PC-9 (cell line): ENCODE measurements around the gene ENO4. TPM values are rescaled to one million over a fixed set of nuclear protein-coding genes. Genes with fewer than 3 reads are reported as not detected.

Source experiments
- BruUV-seq: library from RNA; stranded (reverse); fragments of 400-500 nt; replicated peaks from 2 replicates; lab custom pipeline; 2021; lab: Mats Ljungman, UMichigan
- CTCF ChIA-PET: fragments of 300-600 bp; sonication (Branson Sonifier 250); formaldehyde crosslinking; loops from one replicate; lab custom pipeline; 2022; ENCODE audit warnings: antibody characterized with exemption; lab: Charles Lee
- POLR2A ChIA-PET: fragments of 300-600 bp; sonication (Branson Sonifier 250); formaldehyde crosslinking; loops from one replicate; lab custom pipeline; 2022; ENCODE audit warnings: antibody characterized with exemption; ENCODE audit not compliant: unreplicated experiment; lab: Charles Lee
- DNase-seq, 2 experiments: peaks; one replicate each; pipeline versions ENCODE4 v3.0.0 to v3.0.0-alpha.2; 2015 to 2022; ENCODE audit warnings: mixed read lengths in 1 of 2
- H2AFZ ChIP-seq: fragments of 200-600 bp; sonication (generic); 2 replicates; pipeline ENCODE4 v1.8.1; 2017; ENCODE audit warnings: antibody characterized with exemption
- H3F3A ChIP-seq: fragments of 200-600 bp; sonication (generic); 2 replicates; pipeline ENCODE4 v1.8.1; 2017; ENCODE audit warnings: antibody characterized with exemption, mild to moderate bottlenecking, low read depth; ENCODE audit not compliant: insufficient read depth
- H3K27ac ChIP-seq: fragments of 200-600 bp; sonication (generic); 2 replicates; pipeline ENCODE4 v1.6.1; 2016; ENCODE audit warnings: mixed run types
- H3K27me3 ChIP-seq: fragments of 200-600 bp; sonication (generic); 2 replicates; pipeline ENCODE4 v1.6.1; 2016; ENCODE audit warnings: low read depth, mixed run types; ENCODE audit not compliant: insufficient read depth
- H3K36me3 ChIP-seq: fragments of 200-600 bp; sonication (generic); 2 replicates; pipeline ENCODE4 v1.6.1; 2016; ENCODE audit warnings: low read depth, mixed run types
- H3K4me1 ChIP-seq: fragments of 200-600 bp; sonication (generic); replicated peaks from 2 replicates; pipeline ENCODE4 v1.6.1; 2016; ENCODE audit warnings: mixed run types; ENCODE audit not compliant: insufficient read depth
- H3K4me2 ChIP-seq: fragments of 200-600 bp; sonication (generic); 2 replicates; pipeline ENCODE4 v1.6.1; 2017; ENCODE audit warnings: mixed run types
- H3K4me3 ChIP-seq: fragments of 200-600 bp; sonication (generic); 2 replicates; pipeline ENCODE4 v1.6.1; 2016; ENCODE audit warnings: mixed run types
- H3K79me2 ChIP-seq: fragments of 200-600 bp; sonication (generic); 2 replicates; pipeline ENCODE4 v1.6.1; 2017; ENCODE audit warnings: low read depth, mixed run types
- H3K9me2 ChIP-seq: fragments of 200-600 bp; sonication (generic); 2 replicates; pipeline ENCODE4 v1.8.1; 2017; ENCODE audit warnings: mild to moderate bottlenecking; ENCODE audit not compliant: insufficient read depth
- H3K9me3 ChIP-seq: fragments of 200-600 bp; sonication (generic); 2 replicates; pipeline ENCODE4 v1.8.1; 2016; ENCODE audit warnings: low read depth; ENCODE audit not compliant: insufficient read depth
- H4K20me1 ChIP-seq: fragments of 200-600 bp; sonication (generic); 2 replicates; pipeline ENCODE4 v1.8.1; 2017; ENCODE audit not compliant: insufficient read depth
- EZH2 ChIP-seq: fragments of 200-600 bp; sonication (generic); IDR thresholded peaks from 2 replicates; pipeline ENCODE4 v1.8.0; 2017; ENCODE audit warnings: antibody characterized with exemption, low read depth
- intact Hi-C: fragments of 100-400 bp; cut with micrococcal nuclease; formaldehyde crosslinking; loops from one replicate; pipeline ENCODE4 v1.10.0; 2022; ENCODE audit not compliant: unreplicated experiment
- total RNA-seq: library from RNA; stranded (reverse); gene quantifications from 2 replicates; pipeline ENCODE4 v1.2.3, GENCODE V29; 2021
- TF ChIP-seq, protein P1 (sequence below): fragments of 200-600 bp; sonication (generic); conservative IDR thresholded peaks from 2 replicates; pipeline ENCODE4 v1.6.1; 2017; ENCODE audit warnings: mixed run types, antibody characterized with exemption, mild to moderate bottlenecking, moderate library complexity

The ENO4 gene
- total RNA-seq, 1 experiment from 2014 or later: 0.79 TPM

DNA sequence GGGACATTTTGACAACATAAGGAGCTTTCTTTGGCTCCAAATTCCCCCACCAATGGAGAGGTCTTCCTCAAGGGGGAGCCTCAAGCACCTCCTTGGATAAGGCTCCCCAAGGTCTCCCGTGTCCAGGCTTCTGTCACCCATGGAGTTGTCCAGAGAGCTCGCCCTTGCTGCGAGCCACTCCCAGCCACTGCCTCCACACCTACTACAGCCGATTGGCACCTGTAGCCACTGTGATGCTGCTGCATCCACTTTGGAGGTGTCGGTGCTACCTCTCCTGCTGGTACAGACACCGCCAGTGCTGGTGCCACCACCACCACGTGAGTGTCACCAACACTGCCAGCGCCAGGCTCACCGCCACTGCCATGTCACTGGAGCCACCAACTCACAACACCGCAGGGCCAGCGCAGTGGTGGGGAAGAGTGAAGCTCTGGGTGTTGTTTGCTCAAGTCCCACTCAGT is 22.1 kb upstream of the ENO4 start:
- Histone ChIP-seq H3K4me3 (no peak overlapping the region), H3K27me3 (no peaks in the 10 kb centered on the region), H3K79me2 (no peaks in the 10 kb centered on the region), H3K4me1 (no peaks in the 10 kb centered on the region), H3K27ac (no peak overlapping the region), H3F3A (no peaks in the 10 kb centered on the region), H3K9me2 (no peaks in the 10 kb centered on the region), H4K20me1 (no peaks in the 10 kb centered on the region; the same call in 1 of the 2 replicates), H3K4me2 (no peak overlapping the region), H2AFZ (no peak overlapping the region), H3K36me3 (no peaks in the 10 kb centered on the region), H3K9me3 (no peaks in the 10 kb centered on the region)
- ChIA-PET POLR2A (no interaction called here), CTCF (no interaction called here)
- BruUV-seq: no TSS peak
- TF ChIP-seq EZH2: no peak
- TF ChIP-seq, protein P1, sequence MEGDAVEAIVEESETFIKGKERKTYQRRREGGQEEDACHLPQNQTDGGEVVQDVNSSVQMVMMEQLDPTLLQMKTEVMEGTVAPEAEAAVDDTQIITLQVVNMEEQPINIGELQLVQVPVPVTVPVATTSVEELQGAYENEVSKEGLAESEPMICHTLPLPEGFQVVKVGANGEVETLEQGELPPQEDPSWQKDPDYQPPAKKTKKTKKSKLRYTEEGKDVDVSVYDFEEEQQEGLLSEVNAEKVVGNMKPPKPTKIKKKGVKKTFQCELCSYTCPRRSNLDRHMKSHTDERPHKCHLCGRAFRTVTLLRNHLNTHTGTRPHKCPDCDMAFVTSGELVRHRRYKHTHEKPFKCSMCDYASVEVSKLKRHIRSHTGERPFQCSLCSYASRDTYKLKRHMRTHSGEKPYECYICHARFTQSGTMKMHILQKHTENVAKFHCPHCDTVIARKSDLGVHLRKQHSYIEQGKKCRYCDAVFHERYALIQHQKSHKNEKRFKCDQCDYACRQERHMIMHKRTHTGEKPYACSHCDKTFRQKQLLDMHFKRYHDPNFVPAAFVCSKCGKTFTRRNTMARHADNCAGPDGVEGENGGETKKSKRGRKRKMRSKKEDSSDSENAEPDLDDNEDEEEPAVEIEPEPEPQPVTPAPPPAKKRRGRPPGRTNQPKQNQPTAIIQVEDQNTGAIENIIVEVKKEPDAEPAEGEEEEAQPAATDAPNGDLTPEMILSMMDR: no peak
- DNase-seq: no peak
- intact Hi-C loops: no loop called here

DNA sequence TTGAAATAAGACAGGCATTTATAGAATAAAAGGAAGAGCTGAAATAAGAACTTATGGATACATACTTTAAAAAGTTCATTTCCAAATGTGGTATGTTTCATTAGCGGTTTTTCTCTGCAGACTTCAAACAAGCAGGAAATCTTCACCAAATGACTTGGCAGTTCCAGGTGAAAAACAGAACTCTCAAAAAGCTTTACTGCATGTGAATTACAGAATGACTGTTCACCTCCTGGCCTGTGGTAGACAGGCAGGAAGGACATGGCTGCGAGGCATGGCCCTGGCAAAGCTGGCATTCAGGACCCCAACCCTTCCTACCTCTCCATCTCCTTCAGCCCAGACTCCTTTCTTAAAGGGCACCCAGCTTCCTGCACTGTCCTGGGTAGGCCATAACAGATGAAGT is 21.2 kb upstream of the ENO4 start:
- Histone ChIP-seq H3K27me3 (no peaks in the 10 kb centered on the region), H3K36me3 (no peaks in the 10 kb centered on the region), H2AFZ (no peak overlapping the region), H4K20me1 (no peaks in the 10 kb centered on the region; the same call in 1 of the 2 replicates), H3K9me3 (no peaks in the 10 kb centered on the region), H3K4me1 (no peaks in the 10 kb centered on the region), H3K4me2 (no peak overlapping the region), H3K27ac (no peak overlapping the region), H3K79me2 (no peaks in the 10 kb centered on the region), H3K4me3 (no peak overlapping the region), H3F3A (no peaks in the 10 kb centered on the region), H3K9me2 (no peaks in the 10 kb centered on the region)
- ChIA-PET POLR2A (no interaction called here), CTCF (no interaction called here)
- no TSS peak for BruUV-seq
- intact Hi-C loops: no loop called here
- TF ChIP-seq, protein P1: no peak
- DNase-seq: no peak

DNA sequence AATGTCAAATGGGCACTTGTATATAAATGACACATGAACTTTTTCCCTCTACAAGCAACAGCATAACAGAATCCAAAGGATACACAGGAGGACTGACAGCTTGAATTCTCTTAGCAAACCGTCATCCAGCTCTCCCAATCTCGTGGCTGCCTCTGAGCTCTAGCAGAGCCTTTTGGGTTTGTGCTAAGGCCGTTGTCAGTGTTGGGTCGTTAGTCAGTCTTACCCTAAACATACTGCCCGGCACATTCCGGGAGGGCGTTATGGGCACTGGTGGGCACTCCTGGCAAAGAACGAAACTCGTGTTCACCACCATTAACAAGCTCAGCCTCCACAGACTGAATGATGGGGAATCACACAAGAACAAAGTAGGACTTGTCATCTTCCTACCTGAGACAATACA is 19.6 kb upstream of the ENO4 start:
- Histone ChIP-seq H3K27ac (no peak overlapping the region), H3K4me2 (no peak overlapping the region), H3F3A (no peaks in the 10 kb centered on the region), H3K27me3 (no peaks in the 10 kb centered on the region), H3K9me3 (no peaks in the 10 kb centered on the region), H3K79me2 (no peaks in the 10 kb centered on the region), H3K36me3 (no peaks in the 10 kb centered on the region), H2AFZ (no peak overlapping the region), H3K4me1 (no peaks in the 10 kb centered on the region), H3K9me2 (no peaks in the 10 kb centered on the region), H3K4me3 (no peak overlapping the region), H4K20me1 (no peaks in the 10 kb centered on the region; the same call in 1 of the 2 replicates)
- BruUV-seq: no TSS peak
- TF ChIP-seq, protein P1: no peak
- no peak for TF ChIP-seq EZH2
- ChIA-PET POLR2A (no interaction called here), CTCF (no interaction called here)
- DNase-seq: no peak
- intact Hi-C loops: no loop called here
